Activated B cell treated with CpG ODN at 0.5 μM for 24 hours (primary cell): ENCODE data around the gene RNF186. TPM values are rescaled to one million over a fixed set of nuclear protein-coding genes. Genes with fewer than 3 reads are reported as not detected.

ENCODE experiments used
- ATAC-seq: fragments of 200-7000 bp; cut with Tn5 transposase; one replicate; pipeline ENCODE4 v1.10.0; 2021; ENCODE audit warnings: low read depth, mild to moderate bottlenecking, moderate library complexity
- CTCF ChIA-PET: fragments of 350-600 bp; sonication (Branson Sonifier 250); formaldehyde crosslinking; loops from one replicate; lab custom pipeline; 2021; ENCODE audit warnings: antibody characterized with exemption; lab: Charles Lee
- POLR2A ChIA-PET: fragments of 350-600 bp; sonication (Branson Sonifier 250); formaldehyde crosslinking; loops from one replicate; lab custom pipeline; 2021; ENCODE audit warnings: antibody characterized with exemption; lab: Charles Lee
- DNase-seq: peaks from one replicate; pipeline ENCODE4 v3.0.0; 2022
- H3K27ac Mint-ChIP-seq: one replicate; pipeline ENCODE4 v1.8.0; 2020; ENCODE audit warnings: mixed read lengths
- H3K27me3 Mint-ChIP-seq: one replicate; pipeline ENCODE4 v1.8.0; 2021; ENCODE audit warnings: mixed read lengths
- H3K36me3 Mint-ChIP-seq: one replicate; pipeline ENCODE4 v1.8.0; 2021; ENCODE audit warnings: low read depth, mixed read lengths
- H3K4me1 Mint-ChIP-seq: one replicate; pipeline ENCODE4 v1.8.0; 2021; ENCODE audit warnings: mixed read lengths
- H3K4me3 Mint-ChIP-seq: one replicate; pipeline ENCODE4 v1.8.0; 2020; ENCODE audit warnings: mild to moderate bottlenecking, mixed read lengths
- H3K9me3 Mint-ChIP-seq: one replicate; pipeline ENCODE4 v1.8.0; 2020; ENCODE audit warnings: mixed read lengths
- intact Hi-C: fragments of 100-400 bp; cut with micrococcal nuclease; formaldehyde crosslinking; loops from one replicate; pipeline ENCODE4 v1.15.1; 2024
- total RNA-seq: library from RNA; stranded (reverse); gene quantifications from 2 replicates; pipeline ENCODE4 v1.2.3, GENCODE V29; 2022
- TF ChIP-seq, protein P1 (sequence below): fragments of 200-600 bp; IDR thresholded peaks from one replicate; pipeline ENCODE4 v1.8.0; 2022; ENCODE audit warnings: antibody characterized with exemption, mild to moderate bottlenecking

Gene RNF186
- total RNA-seq, 1 donor from 2014 or later: not detected

DNA sequence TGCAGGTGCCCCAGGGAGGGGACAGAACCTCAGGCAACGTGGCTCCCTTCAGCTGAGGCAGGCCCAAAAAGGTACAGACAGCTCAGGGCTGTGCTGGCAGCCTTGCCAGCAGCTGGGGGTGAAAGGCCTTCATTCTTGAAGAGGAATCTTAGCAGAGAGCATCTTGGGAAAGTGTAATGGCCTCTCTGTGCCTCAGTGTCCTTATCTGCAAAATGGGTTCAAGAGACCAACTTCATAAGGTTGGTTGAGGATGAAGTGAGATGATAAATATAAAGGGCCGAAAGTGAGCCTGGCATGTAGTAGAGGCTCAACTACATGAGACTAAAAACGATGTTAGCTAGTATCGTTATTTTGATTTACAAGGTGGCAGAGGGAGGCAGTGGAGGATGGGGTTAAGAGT is 41.6 kb downstream of the RNF186 start:
- ATAC-seq (no peak), DNase-seq (no peak)
- H3K27ac Mint-ChIP-seq: no peak overlapping the region
- ChIA-PET CTCF (no interaction called here), POLR2A (no interaction called here)
- TF ChIP-seq, protein P1, sequence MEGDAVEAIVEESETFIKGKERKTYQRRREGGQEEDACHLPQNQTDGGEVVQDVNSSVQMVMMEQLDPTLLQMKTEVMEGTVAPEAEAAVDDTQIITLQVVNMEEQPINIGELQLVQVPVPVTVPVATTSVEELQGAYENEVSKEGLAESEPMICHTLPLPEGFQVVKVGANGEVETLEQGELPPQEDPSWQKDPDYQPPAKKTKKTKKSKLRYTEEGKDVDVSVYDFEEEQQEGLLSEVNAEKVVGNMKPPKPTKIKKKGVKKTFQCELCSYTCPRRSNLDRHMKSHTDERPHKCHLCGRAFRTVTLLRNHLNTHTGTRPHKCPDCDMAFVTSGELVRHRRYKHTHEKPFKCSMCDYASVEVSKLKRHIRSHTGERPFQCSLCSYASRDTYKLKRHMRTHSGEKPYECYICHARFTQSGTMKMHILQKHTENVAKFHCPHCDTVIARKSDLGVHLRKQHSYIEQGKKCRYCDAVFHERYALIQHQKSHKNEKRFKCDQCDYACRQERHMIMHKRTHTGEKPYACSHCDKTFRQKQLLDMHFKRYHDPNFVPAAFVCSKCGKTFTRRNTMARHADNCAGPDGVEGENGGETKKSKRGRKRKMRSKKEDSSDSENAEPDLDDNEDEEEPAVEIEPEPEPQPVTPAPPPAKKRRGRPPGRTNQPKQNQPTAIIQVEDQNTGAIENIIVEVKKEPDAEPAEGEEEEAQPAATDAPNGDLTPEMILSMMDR: no peak
- no peak overlapping the region for H3K4me3 Mint-ChIP-seq
- intact Hi-C loops: no loop called here
- H3K27me3 Mint-ChIP-seq: no peaks in the 10 kb centered on the region
- H3K4me1 Mint-ChIP-seq: no peaks in the 10 kb centered on the region
- peaks cover 66% of the 10 kb centered on the region for H3K36me3 Mint-ChIP-seq
- peaks cover 2% of the 10 kb centered on the region for H3K9me3 Mint-ChIP-seq

GRCh38 chr1:19772053-19772452 is 43.0 kb downstream of the RNF186 start:
- intact Hi-C loops: no loop called here
- Mint-ChIP-seq H3K27ac (no peak overlapping the region), H3K9me3 (no peaks in the 10 kb centered on the region), H3K36me3 (peaks cover 67% of the 10 kb centered on the region), H3K4me3 (no peak overlapping the region), H3K27me3 (no peaks in the 10 kb centered on the region), H3K4me1 (no peaks in the 10 kb centered on the region)
- TF ChIP-seq, protein P1: no peak
- DNase-seq: no peak
- ChIA-PET POLR2A (no interaction called here), CTCF (no interaction called here)
- ATAC-seq: no peak

DNA sequence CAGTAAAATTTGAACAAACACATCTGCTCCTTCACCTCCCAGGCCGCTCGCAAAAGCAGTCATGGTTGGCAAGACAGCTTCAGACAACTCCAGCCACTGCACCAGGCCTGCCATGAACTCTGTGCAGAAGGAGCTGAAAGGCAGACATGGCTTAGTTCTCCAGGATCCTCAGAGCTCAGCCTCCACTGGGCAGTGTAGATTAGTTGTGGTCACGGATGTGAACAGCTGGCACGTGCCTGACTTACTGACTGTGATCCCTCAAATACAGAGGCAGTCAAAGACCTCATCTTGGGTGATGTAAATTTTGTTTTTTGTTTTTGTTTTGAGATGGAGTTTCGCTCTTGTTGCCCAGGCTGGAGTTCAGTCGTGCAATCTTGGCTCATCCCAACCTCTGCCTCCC is 43.7 kb downstream of the RNF186 start:
- H3K4me3 Mint-ChIP-seq: no peak overlapping the region
- ChIA-PET POLR2A (no interaction called here), CTCF (interaction anchor here (1.0 kb wide), 1 partner anchor 9 kb away, joined by 4 read pairs; no protein-coding TSS in a partner anchor)

GRCh38 chr1:19770436-19771190 is 44.5 kb downstream of the RNF186 start:
- ChIA-PET CTCF (interaction anchor here (1.0 kb wide), 1 partner anchor 8 kb away, joined by 4 read pairs; no protein-coding TSS in a partner anchor), POLR2A (no interaction called here)
- intact Hi-C loops: no loop called here
- TF ChIP-seq, protein P1: no peak
- ATAC-seq (no peak), DNase-seq (no peak)
- H3K4me1 Mint-ChIP-seq: no peaks in the 10 kb centered on the region
- no peaks in the 10 kb centered on the region for H3K27me3 Mint-ChIP-seq
- peaks cover 61% of the 10 kb centered on the region for H3K36me3 Mint-ChIP-seq
- H3K4me3 Mint-ChIP-seq: no peak overlapping the region
- no peaks in the 10 kb centered on the region for H3K9me3 Mint-ChIP-seq
- no peak overlapping the region for H3K27ac Mint-ChIP-seq

More for the DNA sequence above, 43.7 kb downstream of the RNF186 start:
- Mint-ChIP-seq H3K27me3 (no peaks in the 10 kb centered on the region), H3K9me3 (no peaks in the 10 kb centered on the region), H3K4me1 (no peaks in the 10 kb centered on the region), H3K27ac (no peak overlapping the region), H3K36me3 (peaks cover 64% of the 10 kb centered on the region)
- ATAC-seq (no peak), DNase-seq (no peak)
- TF ChIP-seq, protein P1: no peak
- intact Hi-C loops: no loop called here

GRCh38 chr1:19769211-19769932 is 45.7 kb downstream of the RNF186 start:
- intact Hi-C loops: no loop called here
- ATAC-seq (no peak), DNase-seq (no peak)
- TF ChIP-seq, protein P1: no peak
- POLR2A ChIA-PET: no interaction called here
- Mint-ChIP-seq H3K4me3 (no peak overlapping the region), H3K36me3 (peaks cover 59% of the 10 kb centered on the region), H3K4me1 (peaks cover 6% of the 10 kb centered on the region), H3K27me3 (no peaks in the 10 kb centered on the region), H3K27ac (no peak overlapping the region), H3K9me3 (no peaks in the 10 kb centered on the region)
- CTCF ChIA-PET: no interaction called here
